Central memory CD4-positive, alpha-beta T cell (primary cell): Measurements from ENCODE around the gene SCRN2.
A peak's percentile ranks its signal among the peaks of the same experiment; 100 is the strongest.

Experiments
- DNase-seq: peaks from one replicate; pipeline ENCODE4 v3.0.0; 2022

Gene SCRN2

DNA sequence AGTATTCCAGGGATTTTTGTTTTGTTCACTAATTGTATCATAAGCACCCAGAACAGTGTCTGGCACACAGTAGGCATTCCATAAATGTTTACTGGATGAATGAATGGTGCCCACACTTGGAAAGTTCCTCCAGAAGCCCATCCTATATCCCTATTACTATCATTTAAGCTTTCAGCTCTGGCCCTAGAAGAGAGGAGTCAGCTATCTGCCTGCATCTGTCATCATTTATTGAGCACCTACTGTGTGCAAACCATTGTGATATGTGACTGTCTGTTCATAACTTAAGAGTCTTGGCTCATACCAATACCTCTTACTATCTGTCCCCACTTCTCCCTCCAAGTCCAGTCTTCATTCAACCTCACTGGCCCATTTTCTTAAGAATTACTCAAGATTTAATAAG lies 30.0 kb upstream of the SCRN2 start:
- no peak for DNase-seq

DNA sequence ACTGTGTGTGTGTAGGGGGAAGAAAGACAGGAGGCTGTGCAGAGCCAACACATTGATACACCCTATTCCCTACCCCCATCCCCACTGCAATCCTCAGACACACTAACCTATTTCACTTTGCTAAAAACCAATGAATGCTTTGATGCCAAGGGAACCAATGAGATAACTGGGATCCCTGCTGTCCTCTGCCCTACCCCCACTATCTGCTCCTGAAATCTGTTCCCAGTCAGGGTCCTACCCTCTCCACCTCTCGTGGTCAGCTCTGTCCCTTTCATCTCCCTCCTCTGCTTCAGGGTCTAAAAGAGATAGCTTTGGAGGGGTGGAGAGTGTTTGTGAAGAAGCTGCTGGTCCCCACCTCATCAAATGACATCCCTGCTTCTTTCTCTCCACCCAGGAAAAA lies 29.0 kb upstream of the SCRN2 start:
- no peak for DNase-seq

DNA sequence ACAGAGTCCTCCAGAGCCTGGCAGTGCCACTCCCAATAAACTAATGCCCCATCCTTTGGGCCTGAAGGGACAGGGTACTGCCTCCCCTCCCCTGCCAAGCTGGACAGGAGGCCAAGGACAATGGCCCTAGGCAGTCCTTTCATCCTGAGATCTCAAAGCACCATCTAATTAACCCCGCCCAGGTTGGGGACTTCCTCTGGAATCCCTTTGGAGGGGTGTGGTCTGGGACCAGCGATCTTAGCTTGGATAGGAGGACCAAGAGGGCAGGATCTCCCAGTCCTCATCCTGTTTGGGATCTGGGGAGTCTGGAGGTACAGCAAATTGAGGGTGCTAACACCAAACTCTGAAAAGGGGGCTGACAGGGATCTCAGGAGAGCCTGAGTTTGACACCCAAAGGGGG lies 28.0 kb upstream of the SCRN2 start:
- no peak for DNase-seq

DNA sequence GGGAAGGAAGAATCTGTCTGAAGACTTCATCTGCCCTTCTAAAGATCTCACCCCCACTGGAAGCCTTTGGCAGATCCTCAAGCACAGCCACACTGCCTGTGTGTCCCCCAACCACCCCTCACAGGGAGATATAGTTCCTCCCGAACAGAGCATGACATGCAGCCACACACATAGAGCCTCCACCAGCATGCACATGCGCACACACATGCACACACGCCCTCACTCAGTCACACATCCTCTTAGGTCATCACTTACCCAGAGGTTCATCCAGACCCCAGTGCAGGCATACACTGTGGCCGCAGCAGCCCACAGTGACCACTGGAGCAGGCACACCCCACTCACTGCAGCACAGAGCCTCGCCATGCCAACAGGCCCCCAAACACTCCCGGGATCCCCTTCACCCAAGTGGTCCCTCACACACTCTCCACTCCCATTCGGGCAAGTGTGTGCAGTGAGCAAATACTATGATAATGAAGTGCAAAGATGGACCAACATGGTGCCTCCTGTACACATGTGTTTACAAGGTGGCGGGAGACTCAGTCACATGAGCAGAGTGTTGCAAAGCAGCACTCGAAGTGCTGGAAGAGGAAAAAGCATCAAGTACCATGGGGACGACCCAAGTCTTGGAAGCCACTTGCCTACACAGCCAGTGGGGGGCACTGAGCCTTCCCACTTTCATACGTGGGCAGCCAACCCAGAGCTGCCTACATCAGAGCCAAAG lies 26.9 kb upstream of the SCRN2 start:
- no peak for DNase-seq

DNA sequence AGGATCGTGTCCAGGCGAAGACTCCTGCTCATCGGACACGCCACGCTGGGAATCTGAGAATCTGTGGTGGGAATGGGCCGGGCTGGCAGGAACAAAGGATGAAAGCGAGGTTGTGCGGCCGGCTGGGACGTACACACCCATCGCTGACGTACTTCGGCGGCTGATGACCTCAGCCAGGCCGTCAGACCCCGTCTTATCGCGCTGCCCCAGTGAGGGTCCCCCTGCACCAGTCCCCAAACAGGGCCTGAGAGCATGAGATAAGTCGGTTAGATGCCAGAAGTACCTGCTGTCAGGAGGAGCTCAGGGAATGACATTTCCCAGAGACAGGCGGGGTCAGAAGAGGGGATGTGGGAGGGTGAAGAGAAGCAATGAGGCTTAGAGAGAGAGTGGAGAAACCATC lies 25.9 kb upstream of the SCRN2 start:
- no peak for DNase-seq

DNA sequence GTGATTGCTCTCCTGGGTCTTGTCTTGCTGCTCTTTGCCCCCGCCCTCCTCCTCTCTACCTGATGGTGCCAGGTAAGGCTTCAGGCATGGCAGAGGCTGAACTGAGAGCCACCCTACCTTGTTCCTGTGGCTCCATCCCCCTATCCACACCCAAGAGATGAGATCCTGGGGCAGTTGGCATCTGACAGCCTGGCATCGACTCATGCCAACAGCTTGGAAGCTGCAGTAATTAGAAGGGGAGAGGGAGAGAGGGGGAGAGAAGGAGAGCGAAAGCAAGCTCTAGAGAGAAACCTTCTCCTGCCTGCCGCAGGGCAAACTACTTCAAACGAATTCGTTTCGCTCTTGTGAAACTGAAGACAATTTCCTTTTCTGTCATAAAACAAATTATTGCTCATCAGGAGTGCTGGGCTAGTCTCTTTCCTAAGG lies 23.7 kb upstream of the SCRN2 start:
- DNase-seq, result no peak

DNA sequence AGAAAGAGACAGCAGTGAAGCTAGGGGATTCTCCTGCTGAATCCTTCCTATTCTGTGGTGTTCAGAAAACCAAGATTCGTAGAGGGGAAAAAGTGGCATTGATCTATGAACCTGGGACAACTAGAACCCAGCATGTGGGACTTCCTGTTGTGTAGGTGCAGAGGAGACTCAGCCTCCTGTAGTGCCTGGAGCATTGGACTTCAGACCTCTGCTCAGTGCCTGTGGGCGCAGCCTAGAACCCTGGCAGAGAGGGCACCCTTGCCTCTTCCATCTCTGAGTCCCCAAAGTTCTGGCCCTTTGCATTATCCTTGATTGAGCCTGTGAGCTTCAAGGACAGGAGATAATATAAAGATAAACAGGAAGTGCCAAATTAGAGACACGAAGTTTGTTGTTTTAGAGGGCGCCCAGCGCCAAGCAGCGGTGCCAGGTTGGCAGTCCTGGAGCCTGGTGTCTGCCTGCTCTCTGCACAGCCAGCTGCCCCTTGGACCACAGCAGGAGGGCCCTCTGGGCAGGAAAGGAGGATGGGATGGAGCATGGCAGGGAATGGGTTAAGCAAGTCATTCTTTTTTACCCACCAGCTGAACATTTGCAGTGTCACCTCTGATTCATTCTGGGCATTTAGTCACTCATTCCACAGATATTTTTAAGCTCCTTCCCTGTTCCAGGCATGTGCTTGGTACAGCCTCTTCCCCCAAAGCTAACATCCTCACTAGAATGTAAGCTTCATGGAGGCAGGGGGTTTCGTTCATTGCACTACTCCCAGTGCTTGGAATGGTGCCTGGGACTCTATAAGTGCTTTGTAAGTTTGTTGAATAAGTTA lies 21.8 kb upstream of the SCRN2 start:
- no peak for DNase-seq

DNA sequence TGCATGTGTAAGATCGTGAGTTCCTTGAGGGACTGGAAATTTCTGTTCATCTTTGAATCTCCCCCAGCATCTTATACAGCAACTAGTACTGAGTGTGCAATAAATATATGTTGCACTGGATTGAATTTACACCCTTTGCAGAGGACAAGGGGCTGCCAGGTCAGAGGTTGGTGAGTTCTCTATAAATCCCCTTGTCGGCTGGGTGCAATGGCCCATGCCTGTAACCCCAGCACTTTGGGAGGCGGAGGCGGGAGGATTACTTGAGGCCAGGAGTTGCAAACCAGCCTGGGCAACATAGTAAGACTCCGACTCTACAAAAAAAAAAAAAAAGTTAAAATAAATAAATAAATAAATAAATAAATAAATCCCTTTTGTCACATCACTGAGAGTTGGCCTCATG lies 19.3 kb upstream of the SCRN2 start:
- DNase-seq, result no peak

DNA sequence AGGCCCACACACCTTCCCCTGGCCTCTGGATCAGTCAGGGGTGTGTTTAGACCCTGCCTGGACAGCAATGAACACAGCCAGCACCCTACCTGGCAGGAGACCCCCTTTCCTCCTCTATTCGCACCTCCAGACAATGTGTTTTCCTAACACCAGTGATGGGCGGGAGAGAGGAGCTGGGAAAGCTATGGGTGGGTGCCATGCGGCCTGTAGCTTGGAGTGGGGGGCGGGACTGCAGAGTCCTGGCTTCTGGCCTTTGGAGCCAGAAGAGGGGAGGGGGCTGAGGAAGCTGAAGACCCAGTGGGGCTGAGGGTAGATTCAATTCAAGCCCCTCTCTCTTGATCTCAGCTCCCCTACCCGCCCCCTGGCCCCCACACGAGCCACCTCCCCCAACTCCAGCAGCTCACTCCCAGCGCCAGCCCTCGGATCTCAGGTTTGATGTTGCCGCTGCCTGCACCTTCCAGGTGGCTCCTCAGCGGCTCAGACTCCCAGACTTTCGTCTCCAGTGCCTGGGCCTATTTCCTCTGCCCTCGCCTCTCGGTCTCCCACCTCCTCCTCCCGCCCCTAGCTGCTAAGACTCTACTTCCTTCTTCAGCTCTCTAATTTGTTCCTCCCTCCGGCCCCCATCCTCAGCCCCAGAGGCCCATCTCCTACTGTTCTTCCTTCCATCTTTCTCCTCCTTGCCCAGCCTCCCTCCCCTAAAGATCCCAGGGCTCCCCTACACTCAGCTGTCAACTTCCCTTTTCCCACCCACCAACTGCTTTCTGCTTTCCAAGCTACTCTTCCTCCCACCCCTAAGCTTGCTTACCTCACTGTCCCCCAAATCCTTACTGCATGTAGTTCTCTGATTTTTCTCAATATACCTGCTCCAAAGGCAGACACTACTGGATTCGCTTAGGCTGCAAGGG lies 16.7 kb upstream of the SCRN2 start:
- no peak for DNase-seq

DNA sequence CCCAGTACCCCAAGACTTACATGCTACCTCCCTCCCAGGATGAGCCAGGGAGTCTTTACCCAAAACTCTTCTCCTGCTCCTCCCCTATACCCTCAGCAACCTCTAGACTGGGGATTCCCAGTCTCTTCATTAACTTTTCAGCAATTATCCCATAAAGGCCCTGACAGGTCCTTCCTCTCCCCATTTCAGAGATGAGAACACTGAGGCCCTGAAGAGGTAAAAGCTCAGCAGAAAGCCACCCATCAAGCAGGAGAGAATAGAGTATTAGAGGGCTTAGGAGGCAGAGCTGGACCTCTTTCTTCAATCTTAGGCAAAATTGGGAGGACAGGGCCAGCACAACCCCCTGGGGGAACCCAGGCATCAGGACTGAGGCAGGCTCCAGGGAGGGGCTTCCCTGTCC lies 15.8 kb upstream of the SCRN2 start:
- no peak for DNase-seq

DNA sequence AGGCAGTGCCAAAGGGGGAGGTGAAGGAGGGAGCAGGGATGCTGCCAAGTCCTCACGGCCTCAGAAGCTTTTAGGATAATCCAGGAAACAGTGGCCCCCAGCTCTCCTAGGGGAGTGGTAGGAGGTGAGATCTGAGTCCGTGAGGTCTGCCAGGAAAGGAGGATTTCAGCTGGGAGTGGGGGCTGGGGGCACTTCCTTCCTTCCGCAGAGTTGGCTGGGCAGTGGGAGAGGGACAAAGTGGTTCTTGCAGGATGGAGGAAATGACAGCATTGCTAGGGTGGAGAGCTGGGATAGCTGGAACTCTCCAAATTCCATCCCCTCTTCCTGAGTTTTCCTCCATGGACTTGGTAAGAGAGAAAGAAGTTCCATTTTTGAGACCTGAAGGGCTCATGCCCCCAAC lies 14.7 kb upstream of the SCRN2 start:
- DNase-seq, result no peak

DNA sequence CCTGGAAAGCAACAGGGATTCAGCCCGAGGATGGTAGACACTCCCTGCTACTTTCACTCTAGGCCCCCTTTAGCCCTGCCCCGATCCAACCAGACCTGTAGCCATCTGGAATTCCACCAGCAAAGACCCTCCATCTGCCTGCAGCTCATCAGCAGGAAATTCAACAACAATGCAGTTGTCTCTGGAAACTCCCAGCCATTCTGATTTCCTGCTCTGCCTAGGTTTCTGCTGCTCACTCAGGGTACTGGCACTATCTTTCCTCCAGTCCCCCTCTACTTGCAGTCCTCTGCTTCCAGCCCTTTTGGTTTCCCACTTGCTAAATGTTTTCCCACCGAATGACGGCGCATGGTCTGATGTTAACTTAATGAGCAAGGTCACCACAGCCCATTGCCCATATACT lies 12.5 kb upstream of the SCRN2 start:
- no peak for DNase-seq

DNA sequence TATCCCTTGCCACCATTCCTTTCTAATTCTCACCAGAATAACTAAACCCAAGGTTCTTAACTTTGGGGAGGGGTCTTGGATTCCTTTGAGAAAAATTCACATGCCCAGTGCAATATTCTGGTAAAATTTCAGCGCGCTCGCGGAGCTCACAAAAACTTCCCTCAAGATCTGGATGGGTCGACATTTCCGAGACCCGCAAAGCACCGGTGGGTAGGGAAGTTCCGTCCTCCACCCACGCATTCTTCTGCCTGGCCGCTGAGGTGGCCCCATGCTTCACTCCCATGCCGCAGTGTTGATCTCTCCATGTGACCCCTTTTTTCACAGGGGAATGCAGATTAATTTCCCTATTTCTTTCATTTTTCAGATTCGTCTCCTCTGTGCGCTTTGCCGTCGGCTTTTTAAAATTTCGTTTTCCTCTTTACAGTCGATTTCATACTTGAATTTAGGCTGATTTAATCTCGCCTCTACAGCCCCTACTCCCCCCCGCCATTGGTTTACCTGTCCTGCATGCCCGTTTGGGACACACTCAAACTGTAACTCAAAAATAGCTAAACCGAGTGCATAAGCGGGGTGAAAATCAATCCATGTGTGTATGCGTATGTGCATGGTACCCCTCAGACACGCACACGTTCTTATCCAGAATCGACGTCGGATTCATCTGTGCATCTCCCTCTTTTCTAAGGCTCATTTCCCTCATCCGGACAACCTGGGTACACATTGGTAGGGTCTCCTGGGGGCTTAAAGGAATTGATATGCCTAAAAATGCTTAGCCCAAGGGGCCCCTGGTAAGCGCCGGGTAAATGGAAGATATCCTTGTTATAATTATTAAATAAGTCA lies 11.3 kb upstream of the SCRN2 start:
- no peak for DNase-seq

DNA sequence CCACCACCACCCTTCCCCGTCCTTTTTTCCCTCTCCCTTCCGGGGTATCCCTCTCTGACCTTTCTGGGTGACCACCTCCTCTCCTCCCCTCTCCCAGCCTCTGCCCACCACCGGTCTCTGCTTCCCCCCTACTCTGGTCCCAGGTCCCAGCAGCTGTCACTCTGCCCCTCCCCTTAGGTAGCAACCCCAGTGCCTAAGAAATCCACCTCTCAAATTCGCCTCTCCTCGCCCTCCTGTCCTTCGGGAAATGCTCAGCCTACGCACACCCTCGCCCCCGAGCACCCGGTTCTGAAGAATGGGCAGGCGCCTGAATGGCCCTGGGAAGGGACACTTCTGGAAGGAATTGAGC lies 10.7 kb upstream of the SCRN2 start:
- DNase-seq, result no peak

DNA sequence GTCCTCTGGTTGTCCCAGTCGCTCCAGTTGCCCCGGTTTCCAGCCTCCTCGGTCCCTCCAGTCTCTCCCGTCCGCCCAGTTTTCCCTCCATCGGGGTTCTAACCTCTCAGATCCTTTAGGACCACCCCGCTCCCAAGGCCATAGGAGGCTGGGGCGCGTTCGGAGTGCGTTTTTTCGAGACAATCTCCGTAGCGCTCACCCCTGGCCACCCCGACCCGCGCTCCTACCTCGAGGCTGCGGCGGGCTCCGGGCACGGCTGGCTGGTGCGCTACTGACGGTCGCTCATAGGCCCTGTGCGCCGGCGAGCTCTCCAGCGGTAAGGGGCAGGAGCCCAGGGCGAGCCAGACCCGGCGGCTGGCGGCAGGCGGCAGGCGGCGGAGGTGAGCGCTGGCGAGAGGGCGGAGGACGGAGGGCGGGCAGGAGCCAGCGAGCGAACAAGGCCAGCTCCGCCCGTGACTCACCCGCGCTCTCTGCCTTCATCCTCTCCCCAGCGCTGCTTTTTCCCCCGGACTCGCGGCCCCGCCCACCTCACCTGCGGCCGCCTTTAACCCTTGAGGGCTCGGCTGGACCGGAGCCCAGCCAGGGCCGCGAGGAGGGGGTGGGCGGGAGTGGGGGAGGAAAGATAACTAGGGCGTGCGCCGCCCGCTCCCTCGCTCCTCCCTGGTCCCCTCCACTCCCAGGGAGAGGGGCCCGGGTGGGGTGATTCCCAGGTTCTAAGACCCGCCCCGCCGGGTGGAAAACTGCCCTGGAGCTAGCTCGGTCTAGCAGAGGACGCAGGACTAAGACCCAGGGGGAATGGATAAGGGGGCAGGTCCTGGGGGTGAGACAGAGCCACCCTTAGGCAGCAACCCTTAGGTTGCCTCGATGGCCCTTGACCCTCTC lies 9.9 kb upstream of the SCRN2 start, which contains the start of gene SP6:
Gene SP6, minus strand, starts transcription at position 472 of the 882 bp plus-strand sequence. CDS start 2,734 bp downstream, outside the sequence.
- DNase-seq, result peak; percentile 37

DNA sequence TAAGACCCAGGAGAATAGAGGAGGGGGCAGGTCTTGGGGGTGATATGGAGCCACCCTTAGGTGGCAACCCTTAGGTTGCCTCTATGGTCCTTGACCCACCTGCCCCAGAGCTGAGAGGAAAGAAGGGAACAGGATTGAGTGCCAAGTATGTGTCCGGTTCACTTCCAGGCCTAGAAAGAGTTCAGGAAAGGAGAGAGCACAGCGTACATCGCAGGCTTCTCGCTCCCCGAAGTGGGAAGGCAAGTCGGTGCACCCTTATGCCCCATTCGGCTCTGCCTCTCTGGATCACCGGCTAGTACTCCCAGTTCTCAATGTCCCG lies 9.3 kb upstream of the SCRN2 start:
- DNase-seq, result no peak

DNA sequence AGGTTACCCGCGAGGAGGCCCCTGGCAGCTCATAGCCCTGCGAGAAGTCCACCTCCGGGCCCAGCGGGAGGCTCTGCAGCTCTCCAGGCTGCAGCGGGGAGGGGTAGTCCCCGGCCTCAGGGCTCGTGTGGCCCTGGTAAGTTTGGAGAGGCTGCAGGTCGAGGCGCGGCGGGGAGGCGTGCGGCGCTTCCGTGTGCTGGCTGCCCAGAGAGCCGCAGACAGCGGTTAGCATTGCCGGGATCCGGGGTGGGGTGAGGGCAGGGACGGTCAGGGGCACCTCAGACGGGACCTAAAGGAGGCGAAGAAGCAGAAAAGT lies 7.1 kb upstream of the SCRN2 start:
- DNase-seq, result no peak

DNA sequence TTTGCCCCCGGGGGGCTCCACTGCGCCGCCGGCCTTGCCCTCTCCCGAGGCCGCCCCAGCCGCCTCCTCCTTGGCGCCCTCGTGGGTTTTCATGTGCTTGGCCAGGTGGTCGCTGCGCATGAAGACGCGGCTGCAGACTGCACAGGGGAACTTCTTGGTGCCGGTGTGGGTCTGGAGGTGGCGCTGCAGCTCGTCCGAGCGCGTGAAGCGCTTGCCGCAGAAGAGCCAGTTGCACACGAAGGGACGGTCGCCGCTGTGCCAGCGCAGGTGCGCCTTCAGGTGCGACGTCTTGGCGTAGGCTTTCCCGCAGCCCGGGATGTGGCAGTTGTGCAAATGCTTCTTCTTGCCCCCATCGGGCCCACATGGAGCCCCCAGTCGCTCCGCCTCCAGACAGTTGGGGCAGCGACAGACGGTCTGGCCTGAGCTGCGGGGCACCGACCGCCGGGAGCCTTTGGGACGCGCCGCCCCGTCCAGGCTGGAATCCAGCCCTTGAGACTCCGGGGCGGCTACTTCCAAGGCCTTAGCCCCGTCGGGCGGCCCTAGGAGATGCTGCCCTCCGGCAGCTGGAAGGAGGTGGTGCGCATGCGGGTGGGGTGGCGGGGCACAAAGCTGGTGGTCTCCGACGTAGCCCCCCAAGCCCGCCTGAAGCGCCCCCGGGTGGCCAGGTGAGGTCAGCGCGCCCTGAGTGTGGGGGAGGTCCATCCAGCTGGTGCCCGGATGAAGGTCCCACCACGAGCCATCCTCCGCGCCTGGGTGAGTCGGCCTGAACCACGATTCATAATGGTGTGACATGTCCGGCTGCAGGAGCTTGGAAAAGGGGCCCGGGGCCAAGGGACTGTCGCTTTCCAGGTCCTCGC lies 6.5 kb upstream of the SCRN2 start:
- no peak for DNase-seq

DNA sequence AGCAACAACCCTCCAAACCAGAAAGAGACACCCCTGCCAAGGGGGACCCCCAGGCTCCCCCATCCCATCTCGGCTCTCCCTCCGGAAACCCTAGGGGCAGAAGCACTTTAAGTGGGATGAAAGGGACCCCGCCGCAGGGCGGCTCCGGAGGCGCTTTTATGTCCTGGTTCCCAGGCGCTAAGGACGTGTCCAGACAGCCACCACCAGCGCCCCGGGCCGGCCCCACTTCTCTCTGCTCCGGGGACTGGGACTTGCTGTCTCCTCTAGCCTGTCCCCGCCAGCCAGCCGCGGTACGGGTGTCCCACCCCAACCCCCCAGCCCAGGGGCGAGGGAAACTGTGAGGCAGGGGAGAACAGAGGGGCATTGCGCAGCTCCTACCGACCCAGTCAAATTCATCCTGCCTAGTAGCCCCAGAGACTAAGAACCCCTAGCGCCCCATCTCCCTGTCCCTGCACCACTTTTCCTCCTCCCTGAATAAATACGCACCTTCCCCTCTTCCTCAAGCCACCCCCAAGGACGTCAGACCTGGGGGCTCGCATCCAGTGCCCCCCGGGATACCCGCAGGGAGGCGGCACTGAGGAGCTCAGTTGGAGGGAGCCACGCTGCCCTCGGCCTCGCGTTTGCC lies 5.8 kb upstream of the SCRN2 start:
- DNase-seq, result no peak

DNA sequence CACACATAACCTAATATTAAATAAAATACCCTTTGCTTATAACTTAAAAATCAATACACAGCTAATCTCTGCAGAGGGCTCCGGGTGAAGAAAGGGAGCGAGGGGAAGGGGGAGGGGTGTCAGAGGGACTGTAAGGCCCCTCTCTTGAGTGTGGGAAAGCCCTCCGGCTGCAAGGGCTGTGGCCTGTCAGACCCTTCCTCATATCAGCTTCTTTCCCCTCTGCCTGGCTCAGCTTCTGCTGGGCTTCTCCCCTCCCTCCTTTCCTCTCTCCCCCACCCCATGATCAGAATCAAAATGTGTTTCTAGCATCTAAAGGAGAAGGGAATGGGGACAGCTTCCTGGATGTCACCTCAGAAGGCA lies 4.6 kb upstream of the SCRN2 start:
- DNase-seq, result no peak
